ENCODE results near the gene OGFR.

GRCh38 chr20:62804021-62804626 is 511 bp upstream of the OGFR start:
- TF ChIP-seq CTCF (tag by site-specific recombination; IDR thresholded peaks at IDR 0.05) (no peak), ATF2 (tag by site-specific recombination; IDR thresholded peaks at IDR 0.05; ENCODE audit: low read depth) (no peak), REST (tag by site-specific recombination; IDR thresholded peaks at IDR 0.05) (no peak), ZNF658 (tag by site-specific recombination; IDR thresholded peaks at IDR 0.05) (no peak)
